ENCODE data around the gene ARNT2. TPM values are rescaled to one million over a fixed set of nuclear protein-coding genes. Genes with fewer than 3 reads are reported as not detected.
"Not testable (repeated sequence)": the region's sequence is repeated elsewhere in the genome, so short reads cannot be mapped to it uniquely, and the experiment has no call there.

The ARNT2 gene
- total RNA-seq, 1 experiment from 2014 or later, result 3.3 TPM

DNA sequence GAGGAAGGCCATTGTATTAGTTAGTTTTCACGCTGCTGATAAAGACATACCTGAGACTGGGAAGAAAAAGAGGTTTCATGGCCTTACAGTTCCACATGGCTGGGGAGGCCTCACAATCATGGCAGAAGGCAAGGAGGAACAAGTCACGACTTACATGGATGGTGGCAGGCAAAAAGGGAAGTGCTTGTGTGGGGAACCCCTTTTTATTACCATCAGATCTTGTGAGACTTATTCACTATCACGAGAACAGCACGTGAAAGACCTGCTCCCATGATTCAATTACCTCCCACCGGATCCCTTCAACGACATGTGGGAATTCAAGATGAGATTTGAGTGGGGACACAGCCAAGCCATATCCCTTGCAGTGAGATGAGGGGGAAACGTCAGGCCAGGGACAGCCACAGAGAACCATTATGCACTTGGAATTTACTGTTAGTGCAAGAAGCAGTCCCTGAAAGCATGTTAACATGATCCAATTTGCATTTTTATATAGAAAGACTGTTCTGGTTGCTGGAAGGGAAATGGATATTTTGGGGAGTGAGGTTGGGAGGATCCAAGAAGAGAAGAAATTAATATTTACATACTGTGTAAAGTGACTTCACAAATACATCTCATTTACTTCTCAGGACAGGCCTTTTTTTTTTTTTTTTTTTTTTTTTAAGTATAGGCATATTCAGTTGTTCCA is 87.1 kb downstream of the ARNT2 start:
- no peak for DNase-seq (ENCODE audit: low spot score)

DNA sequence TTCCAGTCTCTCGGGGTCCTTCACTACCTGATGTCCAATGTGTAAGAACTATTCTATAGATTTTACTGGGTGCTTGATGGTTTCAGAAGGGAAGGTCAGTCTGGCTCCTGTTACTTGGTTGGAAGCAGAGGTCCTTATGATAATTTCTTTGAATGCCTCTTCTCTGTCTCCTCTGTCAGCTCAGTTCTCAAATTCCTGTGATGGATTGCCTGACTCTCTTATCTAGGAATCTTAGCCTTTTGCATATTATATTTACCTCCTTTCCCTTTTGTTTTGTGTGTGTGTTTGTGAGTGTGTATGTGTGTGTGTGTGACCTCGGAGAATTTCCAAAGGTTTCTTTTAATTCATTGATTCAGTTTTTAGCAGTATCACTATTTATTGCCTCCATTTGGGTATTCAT is 88.2 kb downstream of the ARNT2 start:
- DNase-seq (ENCODE audit: low spot score), result no peak

DNA sequence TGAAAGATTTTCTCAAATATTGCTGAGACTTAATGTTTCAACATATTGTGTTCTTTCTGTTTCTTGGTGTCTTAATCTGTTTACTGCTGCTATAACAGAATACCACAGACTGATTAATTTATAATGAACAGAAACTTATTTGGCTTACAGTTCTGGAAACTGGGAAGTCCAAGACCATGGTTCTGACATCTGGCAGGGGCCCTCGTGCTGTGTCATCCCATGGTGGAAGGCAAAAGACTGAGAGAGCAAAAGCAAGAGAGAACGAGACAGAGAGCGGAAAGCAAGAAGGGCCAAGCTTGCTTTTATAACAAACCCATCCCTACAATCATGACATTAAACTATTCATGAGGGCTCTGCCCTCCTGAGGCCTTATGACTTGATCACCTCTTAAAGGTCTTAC is 88.7 kb downstream of the ARNT2 start:
- no peak for DNase-seq (ENCODE audit: low spot score)

DNA sequence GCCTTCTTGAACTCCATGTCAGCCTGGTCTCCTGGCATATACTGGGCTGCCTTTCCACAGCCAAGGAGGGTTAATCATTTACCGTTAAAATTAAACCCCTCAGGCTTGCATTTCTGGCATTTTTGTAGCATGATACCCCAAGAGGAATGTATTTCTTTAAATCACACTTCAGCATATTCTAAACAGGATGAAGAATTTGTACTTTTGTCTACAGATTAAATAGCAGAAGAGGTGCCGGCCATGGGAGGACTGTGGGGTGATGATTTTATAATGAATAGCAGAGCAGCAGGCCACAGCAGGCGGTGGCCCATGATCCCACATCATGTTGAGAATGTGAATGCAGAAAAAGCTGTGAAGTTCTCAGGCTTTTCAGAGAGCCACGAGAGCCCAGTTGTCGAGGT is 90.2 kb downstream of the ARNT2 start:
- peak; percentile 20 for DNase-seq (ENCODE audit: low spot score)

DNA sequence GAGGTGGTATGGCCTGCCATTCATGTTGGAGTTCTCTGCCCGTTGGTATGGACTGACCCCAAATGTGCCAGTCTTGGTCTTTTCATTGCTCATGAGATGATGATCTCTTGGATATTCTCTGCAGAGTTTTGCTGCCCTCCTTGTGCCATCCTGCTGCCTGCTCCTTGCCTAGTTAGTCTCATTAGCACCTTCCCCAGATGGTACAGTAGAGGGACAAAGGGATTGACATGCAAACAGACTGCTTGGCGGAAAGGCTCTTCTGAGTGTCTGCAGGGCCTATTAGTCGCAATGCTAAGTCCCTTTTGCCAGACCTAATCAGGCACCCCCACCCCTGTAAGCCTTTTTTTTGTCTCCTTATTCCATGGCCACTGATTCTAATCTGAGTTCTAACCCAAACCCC is 90.6 kb downstream of the ARNT2 start:
- no peak for DNase-seq (ENCODE audit: low spot score)

DNA sequence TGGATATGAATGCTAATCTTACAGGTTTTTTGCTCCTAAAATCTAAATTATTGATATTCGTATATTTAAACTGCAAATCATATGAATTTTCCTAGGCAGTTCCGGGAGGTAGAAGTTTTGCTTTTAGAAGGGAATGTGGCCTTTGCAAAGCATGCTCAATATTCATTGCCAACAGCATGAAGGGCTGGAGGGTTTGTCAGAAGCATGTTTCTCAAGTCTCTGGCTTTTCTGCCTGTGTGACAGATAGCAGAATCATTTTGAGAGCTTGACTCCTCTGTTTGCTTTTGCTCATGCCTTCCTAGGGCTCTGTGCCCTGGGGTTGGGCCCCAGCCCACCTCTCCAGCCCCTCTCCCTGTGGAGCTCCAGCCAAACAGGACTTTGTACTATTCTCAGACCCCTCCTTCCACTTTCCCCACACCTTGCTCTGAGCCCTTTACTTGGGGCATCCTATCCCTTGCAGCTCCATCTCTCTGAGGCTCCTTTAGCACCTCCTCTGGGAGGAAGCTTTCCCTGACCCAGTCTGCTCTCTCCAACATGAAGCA is 91.3 kb downstream of the ARNT2 start:
- no peak for DNase-seq (ENCODE audit: low spot score)

DNA sequence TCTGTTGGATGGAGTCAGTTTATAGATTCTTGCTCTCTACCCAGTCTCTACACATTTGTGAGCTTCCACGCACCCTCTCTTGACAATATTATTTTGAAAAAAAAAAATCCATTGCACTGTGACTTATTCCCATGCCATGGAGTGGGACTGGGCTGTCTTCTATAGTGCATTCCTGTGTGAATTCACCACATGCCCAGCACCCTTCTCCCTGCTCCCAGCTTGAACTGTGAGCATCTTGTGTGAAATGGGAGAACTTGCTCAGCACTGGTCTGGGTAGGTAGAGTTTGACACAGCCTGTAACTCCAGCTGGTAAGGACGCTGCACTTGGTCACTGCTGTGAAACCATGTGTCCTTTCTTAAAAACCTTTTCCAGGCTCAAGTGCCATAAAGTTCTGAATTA is 91.9 kb downstream of the ARNT2 start:
- DNase-seq (ENCODE audit: low spot score), result no peak

DNA sequence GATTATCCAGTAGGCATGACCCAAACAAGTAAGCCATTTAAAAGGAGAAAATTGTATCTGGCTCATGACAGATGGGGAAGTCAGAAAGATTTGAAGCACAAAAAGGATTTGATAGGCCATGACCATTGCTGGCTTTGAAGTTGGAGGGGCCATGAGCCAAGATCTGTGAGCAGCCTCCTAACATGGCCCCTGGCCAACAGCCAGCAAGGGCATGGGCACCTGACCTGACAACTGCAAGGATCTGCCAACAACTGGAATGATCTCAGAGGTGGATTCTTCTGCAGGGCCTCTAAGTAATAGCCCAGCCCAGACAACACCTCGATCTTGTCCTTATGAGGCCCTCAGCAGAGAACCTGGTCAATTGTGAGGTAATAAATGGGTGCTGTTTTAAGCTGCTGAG is 93.0 kb downstream of the ARNT2 start:
- DNase-seq (ENCODE audit: low spot score), result no peak

DNA sequence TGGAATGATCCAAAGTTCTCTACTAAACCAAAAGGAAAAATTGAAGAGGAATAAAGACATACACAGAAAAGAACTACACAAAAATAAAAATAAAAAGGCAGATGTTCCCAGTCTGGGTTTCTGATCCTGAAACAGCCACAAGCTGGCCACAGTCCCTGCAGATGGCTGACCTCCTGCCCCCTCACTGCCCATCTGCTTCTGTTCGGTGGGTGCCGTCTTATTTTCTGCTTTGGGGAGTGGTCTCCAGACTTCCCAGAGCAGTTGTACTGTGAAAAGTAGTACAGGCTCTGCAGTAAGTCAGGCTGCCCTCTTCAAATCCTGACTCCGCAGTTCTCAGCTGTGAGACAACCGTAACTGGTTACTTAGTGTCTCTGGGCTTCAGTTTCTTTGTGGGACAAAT is 94.5 kb downstream of the ARNT2 start:
- DNase-seq (ENCODE audit: low spot score), result no peak

DNA sequence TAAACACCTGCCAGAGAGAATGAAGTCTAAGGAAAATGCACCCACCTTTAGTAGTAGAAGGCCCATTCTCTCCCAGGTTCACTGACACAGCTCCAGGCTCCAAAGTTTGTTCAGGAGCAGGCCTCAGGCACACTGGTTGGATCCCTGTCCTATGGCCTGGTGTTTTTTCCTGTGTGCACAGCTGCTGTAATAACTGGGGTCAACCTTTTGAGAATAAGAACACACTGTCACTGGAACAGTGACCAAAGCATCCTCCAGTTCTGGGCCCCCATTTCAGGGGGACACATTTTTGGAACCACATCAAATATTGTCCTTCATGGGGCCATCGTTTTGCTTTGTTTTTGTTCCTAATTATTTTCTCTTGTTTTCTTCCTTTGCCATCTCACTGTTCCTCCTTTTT is 95.8 kb downstream of the ARNT2 start:
- no peak for DNase-seq (ENCODE audit: low spot score)

DNA sequence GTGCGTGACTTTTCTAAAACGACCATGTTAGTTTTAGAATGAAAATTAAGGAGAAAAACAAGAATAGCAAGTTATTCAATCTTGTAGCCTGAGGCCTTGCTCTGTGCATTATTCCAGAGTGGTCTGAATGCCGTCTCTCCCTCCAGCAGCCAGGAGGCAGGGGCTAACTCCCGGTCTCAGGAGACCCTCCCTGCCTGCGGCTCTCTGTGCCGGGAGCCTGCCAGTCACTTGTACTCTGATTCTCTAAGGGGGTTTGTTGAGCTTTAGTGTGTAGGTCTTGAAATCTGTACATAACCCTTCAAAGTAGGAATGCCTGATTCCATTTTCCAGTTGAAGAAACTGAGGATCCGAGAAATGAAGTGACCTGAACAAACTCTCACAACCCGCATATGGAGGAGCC is 97.3 kb downstream of the ARNT2 start:
- no peak for DNase-seq (ENCODE audit: low spot score)

DNA sequence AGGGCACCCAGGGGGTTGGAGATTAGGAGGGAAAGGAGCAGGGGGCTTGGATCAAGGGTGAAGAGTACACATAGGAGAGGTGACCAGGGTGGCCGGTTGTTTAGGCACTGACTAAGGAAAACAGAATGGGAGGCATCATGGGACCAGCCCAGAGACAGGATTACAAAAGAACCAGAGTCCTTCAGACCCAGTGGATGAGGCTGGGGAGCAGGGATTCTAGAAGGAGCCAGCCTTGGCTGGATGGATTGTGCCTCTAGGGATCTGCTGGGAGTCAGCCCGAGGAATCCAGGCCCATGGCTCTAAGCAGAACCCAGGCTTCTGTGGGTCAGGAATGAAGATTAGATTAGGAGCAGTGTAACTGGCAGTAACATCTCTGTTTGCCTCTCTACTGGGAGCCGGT is 98.6 kb downstream of the ARNT2 start:
- DNase-seq (ENCODE audit: low spot score), result no peak

DNA sequence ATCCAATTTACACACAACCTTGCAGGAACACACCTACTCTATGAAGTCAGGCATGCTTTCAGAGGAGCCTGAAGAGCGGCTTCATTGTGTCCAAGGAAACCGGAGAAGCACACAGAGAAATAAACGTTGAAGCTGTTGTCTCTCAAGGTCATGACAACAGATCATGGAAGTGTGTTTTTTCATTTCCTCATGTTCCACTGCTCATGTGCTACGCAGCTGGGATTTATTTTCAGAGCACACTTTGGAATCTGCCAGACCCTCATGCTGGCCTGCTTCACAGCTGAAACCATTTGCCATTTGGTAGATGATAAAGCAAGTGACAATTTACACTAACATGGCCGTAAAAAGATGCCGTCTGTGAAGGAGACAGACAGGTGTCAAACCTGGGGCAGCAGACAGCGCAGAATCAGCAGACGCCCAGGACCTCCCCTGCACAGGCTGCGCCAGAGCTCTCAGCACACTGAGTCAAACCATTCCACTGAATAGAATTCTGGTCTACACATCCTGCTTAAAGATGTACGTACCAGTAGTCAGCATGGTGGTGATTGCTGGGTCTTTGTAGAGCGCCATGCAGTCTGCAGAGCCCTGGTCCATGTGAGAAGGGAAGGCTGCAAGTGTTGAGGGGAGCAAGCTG is 99.3 kb downstream of the ARNT2 start:
- DNase-seq (ENCODE audit: low spot score), result no peak

DNA sequence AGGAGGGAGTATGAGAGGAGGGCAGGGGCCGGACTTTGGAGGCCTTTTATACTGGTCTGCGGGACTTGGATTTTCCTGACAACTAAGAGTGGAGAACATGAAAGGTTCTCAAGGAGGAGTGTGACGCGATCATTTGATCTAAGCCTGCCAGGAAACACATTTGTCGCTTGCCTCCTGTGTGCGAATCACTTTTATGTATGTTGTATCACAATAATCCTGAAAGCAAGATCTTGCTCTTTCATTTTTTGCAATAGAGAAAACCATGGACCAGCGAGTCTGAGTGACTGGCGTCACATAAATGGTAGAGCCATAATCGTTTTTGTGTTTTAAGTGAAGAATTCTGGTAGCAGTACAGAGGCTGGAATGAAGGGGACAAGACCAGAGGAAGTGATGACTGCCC is 100.7 kb downstream of the ARNT2 start:
- DNase-seq (ENCODE audit: low spot score), result no peak

DNA sequence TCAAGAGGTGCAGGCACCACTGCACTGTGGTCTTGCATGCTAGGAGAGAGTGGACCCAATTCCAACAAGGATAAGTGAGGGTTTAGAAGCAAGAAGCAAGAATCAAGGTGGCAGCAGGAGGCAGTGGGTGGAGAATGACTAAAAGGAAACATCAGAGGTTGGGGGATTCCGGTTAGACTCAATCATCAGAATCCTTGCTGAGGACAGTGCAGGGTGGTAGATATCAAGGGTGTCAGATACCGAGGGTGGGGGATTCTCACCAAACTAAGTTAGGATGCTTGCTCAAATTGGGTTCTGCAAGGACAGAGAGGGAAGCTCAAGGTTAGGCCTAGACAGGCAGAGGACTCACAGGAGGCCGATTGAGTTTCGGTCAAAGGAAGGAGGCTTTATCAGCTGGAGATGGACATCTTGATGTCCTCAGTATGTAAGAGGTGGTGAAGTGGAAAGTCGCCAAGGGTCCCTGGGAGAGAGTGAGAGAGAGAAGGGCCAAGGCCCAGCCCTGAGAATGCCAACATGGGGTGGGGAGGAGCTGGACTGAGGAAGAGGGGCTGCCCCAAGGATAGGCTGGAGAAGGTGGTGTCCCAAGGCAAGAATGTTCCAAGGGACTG is 102.2 kb downstream of the ARNT2 start:
- no peak for DNase-seq (ENCODE audit: low spot score)

DNA sequence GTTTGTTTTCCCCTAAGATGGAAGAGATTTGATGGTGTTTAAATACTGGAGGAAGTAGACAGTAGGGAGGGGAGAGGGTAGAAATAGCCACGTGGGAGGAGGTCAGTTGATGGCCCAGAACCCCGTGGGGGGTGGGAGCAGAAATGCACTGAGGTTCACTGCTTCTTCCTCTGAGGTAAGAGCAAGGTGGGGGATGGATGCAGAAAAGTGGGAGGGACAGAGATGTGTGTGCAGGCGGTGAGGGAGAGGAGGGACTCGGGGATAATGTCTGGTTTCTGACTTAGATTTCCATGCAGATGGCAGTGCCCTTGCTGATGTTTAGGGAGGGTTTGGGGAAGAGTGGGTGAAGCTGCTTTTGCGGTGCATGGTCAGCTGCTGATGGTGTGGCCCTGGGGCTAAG is 102.9 kb downstream of the ARNT2 start:
- no peak for DNase-seq (ENCODE audit: low spot score)

DNA sequence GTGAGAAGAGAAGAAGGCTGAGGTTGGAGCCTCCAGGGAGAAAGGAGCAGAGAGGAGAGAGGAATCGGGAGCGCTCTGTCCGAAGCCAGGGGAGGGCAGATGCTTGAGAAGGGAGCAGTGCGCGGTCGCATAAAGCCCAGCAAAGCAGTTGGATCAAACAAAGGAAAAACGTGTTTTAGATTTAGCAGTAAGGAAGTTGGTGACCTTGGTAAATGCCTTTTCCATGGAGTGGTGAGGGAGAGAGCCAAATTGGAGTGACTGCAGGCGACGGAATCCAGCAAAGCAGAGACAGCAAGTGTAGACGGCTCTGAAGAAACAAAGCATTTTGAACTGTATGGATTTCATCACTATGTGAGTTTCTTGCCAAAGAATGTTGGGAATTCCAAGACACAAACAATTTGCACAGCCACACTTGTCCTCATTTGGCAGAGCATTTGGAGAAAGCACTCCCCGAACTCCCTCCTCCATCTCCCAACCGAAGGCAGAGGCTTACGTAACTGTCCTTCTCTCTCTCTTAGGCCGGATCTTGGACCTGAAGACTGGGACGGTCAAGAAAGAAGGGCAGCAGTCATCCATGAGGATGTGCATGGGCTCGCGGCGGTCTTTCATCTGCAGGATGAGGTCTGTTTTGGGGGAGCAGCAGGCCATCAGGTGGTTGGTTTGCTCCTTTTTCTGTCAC is 103.6 kb downstream of the ARNT2 start:
- DNase-seq (ENCODE audit: low spot score), result peak; percentile 13

DNA sequence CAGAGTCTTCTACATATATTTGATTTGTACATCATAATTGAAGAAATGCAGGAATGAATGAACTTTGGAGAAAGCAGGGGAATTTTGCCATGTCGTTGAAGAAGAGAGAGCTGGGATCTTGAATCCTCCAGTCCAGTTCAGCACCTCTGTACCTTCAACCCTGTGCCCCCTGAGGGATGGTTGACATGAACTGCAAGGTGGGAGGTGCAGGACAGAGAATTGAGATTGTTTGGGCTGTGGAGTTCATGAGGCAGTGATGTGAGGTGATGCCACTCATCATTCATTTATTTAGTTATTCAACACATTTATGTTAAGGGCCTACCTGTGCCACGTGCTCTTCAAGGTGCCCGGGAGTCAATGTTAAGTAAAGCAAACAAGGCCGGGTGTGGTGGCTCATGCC is 104.6 kb downstream of the ARNT2 start:
- no peak for DNase-seq (ENCODE audit: low spot score)

DNA sequence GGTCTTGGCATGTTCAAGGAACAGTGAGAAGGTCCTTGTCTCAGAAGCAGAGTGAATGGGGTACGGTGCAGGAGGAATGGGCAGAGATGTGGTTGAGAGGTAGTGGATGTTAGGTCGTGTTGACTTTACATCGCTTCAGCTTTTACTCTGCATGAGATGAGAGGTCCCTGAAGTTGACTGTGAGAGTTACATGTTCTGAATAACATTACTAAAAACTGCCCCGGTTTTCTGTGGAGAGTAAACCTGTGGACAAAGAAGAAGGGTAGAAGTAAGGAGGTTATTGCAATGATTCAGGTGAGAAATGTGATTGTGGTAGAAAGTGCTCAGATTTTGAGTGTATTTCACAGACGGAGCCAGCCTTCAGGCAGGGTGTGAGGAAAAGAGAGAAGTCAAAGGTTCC is 105.6 kb downstream of the ARNT2 start:
- no peak for DNase-seq (ENCODE audit: low spot score)

DNA sequence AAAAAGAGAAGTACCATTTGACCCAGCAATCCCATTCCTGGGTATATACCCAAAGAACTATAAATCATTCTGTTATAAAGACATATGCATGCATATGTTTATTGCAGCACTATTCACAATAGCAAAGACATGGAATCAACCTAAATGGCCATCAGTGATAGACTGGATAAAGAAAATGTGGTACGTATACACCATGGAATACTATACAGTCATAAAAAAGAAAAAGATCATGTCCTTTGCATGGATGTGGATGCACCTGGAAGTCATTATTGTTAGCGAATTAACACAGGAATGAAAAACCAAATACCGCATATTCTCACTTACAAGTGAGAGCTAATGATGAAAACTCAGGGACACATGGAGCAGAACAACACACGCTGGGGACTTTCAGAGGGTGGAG is 106.8 kb downstream of the ARNT2 start:
- DNase-seq (ENCODE audit: low spot score), result not testable (repeated sequence)

DNA sequence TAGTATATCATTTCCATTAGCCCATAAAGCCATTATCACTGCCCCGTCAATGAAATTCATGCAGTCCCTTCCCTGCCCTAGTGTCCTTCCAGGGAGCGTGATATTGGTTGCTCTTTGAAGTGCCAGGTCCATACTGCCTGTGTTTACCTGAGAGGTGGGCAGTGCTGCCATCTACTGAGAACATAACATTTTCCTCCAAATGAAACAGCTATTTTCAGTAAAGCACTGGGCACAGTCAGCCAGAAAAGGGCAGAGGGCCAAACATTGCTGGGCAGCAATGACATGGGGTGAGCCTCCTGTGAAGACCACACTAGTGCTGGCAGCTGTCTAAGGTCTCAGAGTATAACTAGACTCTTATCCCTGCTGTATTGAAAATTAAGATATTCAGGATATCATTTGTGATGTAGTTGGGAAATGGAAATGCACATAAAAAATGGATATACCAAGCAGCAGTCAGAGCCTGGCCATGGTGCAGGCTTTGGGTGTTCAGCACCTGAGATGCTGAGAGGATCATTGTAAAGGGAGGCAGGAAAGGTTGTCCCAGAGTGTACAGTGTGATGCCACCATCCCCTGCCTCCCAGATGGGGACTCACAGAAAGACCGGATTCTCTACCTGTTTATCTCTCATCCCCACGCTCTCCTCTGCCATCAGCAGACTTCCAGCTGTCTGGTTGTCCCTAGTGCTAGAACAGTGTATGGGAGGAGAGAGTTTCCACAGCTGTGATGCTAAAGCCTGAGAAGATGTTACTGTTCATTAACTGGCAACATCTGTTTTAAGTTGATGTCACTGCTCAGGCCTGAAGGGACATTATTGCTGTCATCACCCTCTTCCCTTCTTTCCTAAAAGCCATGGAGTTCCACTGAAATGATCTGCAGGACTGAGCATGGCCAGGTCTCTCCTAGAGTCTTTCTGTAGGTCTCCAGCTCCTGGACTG is 108.8 kb downstream of the ARNT2 start:
- peak; percentile 30 for DNase-seq (ENCODE audit: low spot score)
